GM21381 (cell line): ENCODE results near the gene CDK5RAP2.
"Not testable (repeated sequence)": the region's sequence is repeated elsewhere in the genome, so short reads cannot be mapped to it uniquely, and the experiment has no call there.

Experiments used
- ATAC-seq: cut with Tn5 transposase; IDR thresholded peaks from one replicate; pipeline ENCODE4 v1.9.1; 2021; ENCODE audit warnings: mild to moderate bottlenecking, moderate library complexity; ENCODE audit not compliant: unreplicated experiment

CDK5RAP2 gene

DNA sequence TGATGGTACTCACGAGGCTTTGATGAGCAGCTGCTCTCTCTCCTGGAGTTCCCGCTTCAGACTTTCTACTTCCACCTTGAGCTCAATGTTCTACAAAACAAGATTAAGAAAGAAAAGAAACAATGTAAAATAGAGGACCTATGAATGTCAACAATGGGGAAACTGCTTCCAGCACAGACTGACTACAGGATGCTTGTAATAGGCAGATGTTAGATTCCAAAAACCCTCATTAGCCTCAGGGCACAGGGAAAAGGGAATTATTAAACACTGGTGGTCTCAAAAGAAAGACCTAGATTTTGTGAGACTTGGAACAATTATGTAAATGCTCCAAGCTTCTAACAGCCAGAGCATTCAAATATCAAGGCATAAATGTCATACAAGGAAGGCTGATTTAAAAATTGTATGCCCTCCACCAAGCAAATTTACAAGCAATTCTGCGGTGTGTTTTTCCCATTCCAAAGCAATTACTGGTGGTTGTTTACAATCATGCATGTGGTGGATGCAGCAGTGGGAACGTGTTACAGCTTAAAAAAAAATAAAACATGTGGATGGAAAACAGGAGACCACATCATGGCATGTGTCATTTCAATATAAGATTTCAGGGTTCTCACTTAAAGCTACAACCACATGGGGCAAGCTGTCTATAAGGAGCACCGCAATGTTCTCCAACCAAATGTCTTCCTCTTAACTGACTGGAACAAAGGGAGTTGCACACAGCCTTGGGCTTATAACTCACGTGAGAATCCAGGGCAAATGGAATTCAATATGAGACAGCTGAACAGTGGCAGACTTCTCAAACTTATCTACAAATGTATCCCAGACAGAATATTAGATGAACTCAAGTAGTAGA, 34.0 kb downstream of the CDK5RAP2 start:
- ATAC-seq = no peak

DNA sequence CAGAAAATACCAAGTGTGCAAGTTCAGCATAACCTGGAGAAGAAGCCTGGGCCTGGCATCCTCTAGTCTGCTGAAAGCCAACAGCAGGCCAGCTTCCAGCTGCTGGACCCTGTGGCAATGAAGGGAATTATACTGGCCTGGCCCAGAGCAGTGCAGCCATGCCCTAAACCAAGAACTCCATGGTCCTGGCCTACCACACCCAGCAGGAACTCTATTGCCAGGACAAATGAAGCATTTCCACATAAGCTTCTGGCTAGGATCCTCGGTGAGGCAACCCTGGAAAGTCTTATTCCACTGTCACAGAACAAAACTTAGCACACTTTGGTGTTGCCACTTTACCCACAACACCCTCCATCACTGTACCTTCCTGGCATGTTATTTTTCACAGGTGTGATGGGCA, 35.5 kb downstream of the CDK5RAP2 start:
- no peak for ATAC-seq

DNA sequence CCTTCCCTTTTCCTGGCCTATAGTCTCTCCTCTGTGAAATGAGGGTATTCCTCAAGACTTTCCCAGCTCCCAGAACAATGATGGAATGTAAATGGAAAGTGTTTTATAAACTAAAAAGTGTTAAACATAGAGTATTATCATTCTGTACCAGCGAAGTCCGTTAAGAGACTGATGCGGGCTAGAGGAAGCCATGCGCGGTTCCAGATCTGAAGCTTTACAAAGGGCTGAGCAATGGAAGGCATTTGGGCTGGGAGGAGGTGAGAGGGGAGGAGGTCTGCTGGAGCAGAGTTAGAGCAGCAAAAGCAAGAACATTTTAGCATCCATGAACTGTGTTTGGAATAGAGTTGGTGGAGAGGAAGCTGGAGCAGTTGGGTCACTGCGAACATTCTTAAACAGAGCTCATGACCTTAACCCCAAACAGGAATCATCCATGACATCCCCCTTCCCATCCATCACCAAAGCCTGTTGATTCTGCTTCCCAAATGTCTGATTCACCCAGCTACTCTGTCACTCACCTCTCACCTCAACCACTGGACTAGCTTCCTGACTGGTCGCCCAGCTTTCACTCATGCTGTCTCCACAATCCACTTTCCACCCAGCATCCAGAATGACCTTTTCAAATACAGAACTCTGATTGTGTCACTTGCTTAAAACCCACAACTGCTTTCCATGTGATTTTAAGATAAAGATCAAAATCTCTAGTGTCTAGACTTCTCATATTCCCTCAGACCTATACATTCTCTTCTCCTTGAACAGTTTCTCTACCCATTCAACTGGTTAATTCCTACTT, 37.1 kb downstream of the CDK5RAP2 start:
- no peak for ATAC-seq

DNA sequence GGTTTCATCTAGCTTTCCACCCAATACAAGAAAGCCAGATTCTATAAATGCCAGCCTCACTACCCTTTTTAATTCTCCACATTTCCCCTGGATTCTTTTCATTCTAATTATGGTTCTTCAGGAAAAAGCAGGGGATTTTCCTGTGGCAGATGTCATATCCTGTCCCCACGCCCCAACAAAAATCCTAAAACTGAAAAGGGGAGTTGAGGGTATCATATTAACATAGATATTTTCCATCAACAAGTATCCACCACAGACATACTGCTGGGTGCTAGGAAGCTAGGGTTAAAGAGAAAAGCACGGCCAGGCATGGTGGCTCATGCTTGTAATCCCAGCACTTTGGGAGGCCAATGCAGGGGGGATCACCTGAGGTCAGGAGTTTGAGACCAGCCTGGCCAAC, 38.0 kb downstream of the CDK5RAP2 start:
- ATAC-seq = no peak

DNA sequence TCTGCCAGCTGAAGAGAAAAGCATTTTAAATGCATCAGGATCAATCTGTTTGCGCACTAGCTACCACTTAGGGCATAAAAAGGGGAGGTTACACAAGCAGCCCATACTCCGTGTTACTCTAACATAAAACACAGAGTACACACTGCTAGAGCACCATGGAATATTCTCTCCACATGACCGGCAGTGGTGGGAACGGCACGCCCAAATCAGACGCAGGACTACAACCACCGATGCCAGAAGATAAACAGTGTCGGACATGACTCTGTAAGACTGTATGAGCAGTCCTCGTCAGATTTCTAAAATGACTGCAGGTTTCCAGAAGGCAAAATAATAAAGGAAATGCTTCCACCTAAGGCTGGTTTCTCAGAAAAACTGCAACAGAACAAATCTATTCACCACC, 40.0 kb downstream of the CDK5RAP2 start:
- ATAC-seq = no peak

DNA sequence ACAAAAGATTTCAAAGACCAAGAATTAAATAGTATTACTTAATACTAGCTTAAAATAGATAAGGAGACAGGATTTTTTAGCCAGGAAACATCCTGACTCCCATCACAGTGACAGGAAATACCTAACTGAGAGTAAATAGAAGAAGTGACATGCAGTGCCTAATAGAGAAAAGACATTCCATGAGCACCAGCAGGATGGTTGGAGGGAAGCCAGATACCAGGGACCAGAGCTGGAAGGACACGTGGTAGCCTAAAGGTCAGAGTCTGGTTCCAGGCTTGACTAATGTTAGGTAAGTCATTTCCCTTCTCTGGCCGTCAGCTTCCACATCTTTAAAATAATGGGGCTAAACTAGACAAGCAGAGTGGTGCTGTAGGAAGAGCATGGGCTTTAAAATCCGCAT, 41.6 kb downstream of the CDK5RAP2 start:
- no peak for ATAC-seq

DNA sequence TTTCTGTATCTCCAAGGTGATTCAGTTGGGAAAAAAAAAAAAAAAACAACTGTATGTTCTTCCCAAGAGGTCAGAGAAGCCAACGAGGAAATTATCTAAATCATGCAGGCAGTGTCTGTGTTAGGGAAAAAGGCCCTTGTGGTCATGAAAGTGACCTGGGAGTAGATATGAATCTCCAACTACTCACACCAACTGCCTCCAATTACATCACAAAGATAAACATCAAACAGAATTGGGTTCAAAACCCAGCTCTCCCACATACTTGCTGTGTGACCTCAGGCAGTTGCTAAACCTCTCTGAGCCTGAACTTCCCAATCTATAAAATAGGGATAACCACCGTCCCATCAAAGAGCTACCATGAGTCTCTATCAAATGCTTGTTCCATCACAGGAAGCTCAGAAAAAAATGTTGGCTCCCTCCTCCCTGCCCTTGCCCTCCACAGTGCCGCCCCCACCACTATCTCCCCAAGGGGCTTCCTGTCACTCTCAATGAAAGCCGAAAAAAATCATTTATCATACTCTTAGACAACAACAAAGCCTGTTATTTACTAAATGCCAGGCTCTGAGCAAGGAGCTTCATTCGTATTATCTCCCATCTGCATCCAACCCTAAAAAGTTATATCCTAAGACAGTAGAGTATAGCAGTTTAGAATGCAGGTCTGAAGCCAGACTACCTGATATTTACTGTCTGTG, 42.9 kb downstream of the CDK5RAP2 start:
- ATAC-seq = no peak

DNA sequence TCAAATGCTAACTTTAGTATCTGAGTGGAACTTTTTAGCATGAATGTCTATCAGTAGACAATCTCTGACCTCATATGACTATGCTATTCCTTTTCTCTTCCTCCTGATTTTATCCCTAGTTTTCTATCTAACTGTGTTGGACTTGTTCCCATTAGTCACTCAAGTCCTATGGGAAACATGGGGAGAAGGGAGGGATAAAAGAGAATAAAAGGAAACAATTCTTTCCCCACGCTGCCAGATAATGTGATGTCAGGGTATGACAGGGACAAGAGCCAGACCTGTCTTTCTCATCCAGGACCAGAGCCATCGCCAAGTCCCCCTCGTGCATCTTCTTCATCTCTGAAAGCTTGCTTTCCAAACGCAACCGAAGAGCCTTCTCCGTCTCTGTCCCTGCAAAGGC, 43.9 kb downstream of the CDK5RAP2 start:
- ATAC-seq = no peak

DNA sequence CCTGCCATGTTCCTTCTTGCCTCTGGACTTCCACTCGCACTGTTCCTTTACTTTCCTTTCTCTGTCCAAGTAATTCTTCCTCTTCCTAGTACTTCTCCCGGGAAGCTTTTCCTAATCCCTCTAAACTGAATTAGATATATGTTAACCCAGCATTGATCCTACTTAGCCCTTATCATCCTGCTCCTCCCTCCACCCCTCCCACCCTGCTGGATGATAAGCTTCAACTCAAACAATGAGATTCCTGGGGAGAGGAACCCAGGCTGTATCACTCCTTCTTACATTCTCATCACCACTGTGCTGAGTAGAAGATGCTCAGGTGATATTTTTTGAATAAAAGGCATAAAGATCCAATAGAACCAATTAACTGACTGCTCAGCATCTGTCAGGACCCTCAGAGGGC, 45.7 kb downstream of the CDK5RAP2 start:
- no peak for ATAC-seq

DNA sequence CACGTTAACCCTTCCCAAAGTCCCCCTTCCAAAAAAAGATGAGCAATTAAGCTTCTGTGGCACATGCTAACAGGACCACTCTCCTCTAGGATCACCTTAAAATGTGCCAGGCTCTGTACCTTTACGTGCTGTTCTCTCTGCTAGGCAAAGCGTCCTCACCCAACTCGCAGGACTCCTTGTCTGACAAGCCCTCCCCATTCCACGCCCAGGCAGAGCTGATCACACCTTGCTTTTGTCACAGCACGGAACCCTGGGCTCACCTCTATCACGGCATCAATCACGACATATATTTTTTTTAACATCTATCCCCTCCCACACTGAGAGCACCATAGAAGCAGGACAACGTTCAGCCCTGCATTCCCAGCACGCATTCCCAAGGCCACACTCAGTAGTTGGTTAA, 47.1 kb downstream of the CDK5RAP2 start:
- no peak for ATAC-seq

DNA sequence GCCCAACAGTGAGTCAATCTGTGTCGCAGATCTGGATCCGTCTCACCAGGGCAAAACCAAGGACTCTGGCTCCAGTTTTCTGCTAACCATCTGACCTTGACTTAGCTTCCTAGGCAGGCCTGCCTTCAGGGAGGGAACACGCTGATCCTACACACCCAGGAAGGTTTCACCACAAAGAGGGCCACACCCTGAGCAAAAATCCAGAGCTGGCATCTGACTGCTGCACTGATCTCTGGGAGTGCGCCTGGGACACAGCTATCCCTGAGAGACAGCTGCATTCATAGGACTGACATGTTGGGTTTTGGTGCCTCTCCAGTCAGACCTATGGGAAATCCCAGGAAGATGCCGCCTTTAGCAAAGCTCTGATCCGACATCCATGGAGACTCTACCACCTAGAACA, 47.5 kb downstream of the CDK5RAP2 start:
- no peak for ATAC-seq

DNA sequence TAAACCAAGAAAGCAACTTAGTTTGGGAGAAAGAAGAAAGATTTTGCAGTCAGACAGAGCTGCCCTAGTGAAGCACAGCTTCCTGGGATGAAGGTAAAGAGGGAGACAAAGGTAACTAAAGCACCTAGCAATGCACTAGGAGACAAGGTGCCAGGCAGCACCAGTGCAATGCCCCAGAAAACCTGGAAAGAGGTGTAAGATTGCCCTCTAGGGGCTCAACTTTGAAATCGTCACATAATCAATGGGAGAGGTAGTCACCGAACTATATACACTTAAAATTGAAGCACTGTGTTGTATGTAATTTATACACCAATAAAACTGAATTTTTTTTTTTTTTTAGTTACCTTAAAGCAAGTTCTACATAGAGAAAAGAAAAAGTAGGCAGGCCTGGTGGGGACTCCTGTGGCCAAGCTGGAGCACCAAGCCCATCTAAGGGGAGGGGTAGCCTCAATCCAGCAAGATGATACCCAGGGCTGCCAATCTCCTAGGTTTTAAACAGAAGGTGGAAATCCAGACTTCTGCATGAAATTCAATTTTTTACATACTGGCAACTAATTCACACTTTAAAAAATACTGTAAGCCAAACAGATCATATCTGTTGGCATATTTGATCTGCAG, 48.2 kb downstream of the CDK5RAP2 start:
- ATAC-seq = no peak

DNA sequence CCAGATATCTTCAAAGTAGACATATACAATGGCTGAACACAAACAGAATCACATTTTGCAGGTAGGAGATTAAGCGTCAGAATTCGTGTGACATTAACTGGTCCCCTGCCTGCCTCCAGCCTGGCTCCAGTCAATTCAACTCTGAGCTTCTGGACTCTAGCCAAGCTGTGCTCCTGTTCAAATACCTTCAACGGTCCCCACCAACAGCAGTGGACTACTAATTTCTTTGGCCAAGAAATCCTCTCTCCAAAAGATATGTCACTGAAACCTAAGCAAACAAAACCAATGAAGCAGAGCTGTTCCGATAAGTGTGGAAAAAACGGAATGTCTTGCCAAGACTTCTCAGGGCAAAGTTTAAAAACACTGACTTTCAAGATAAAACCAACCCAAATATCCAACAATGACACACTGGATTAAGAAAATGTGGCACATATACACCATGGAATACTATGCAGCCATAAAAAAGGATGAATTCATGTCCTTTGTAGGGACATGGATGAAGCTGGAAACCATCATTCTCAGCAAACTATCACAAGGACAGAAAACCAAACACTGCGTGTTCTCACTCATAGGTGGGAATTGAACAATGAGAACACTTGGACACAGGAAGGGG, 49.6 kb downstream of the CDK5RAP2 start:
- ATAC-seq = not testable (repeated sequence)

DNA sequence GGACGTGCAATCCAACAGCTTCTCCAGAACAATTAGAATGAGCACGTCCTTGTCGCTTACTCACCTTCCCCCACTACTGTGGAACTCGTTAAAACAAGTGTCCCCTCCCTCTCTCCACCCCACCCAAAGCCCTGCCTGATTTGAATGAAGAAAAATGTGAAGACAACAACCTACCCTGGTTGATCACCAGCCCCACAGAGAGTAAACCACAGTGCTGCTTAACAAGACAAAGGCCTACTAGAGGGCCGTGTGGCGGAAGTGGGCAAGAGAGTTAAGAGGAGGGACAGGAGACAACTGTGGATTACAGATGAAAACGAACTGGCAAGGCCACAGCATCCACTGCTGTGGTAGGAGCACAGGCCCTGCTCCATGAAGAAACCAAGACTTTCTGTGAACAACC, 51.1 kb downstream of the CDK5RAP2 start:
- no peak for ATAC-seq

DNA sequence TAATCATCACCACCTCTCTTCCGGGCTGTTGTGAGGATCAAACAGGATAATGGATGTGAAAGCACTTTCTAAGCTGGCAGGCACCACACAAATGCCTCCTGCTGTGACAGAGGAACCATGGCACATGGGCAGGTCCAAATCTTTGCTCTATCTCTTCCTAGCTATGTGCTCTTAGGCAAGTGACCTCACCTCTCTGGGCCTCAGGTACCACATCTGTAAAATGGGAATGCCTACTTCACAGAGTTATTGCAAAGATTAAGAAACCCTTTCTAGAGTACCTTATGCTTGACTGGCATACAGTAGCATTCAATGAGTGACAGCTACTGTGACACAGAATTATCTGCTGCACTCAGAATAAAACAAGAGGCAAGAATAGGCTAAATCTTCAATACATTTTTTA, 51.6 kb downstream of the CDK5RAP2 start:
- no peak for ATAC-seq

DNA sequence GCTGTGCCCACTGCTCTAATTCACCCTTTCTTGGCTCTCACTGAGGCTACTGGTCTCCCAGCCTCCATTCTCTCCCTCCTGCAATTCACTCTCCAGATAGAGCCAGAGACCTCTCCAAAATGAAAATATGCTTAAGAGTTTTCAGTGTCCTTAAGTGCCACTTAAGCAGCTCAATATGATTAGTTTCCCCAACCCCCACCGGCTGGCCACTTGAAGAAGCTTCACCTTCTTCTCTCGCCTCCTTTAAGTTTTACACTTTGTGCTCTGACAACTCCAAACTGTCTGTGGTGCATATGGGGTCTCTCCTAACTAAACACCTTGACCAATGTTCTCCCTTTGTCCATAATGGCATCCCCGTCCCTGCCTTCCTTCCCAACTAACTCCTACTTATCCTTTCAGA, 53.4 kb downstream of the CDK5RAP2 start:
- ATAC-seq = no peak

DNA sequence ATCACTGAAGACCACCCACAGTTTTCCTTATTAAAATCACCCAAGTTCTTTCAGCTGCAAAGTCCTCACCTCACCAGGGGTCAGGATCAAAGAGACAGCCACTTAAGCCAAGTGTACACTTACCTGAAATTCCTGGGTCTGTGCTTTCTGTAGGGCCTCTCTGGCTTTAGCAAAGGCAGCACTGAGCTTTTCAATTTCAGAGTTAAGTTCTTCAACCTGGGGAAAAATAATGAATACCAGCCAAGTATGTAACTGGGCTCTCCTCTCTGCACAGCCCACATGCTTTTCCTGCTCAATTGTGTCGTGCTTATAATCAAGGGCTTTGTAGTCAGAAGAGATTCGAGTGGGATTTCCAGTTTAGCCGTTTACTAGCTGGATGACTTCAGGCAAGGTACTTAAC, 55.1 kb downstream of the CDK5RAP2 start:
- no peak for ATAC-seq

DNA sequence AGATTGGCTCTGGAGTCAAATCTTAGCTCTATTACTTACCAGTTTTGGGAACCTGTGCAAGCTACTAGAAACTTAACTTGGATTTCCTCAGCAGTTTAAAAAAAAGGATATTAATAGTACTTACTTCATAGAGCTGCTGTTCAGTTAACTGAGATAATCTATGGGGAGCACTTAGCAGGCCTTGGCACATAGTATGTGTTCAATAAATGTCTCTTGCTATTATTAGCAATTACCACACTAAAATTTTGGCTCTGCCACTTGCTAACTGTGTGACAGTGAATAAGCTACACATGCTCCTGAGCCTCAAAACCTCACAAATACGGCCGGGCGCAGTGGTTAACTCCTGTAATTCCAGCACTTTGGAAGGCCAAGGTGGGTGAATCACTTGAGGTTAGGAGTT, 55.9 kb downstream of the CDK5RAP2 start:
- ATAC-seq = no peak

DNA sequence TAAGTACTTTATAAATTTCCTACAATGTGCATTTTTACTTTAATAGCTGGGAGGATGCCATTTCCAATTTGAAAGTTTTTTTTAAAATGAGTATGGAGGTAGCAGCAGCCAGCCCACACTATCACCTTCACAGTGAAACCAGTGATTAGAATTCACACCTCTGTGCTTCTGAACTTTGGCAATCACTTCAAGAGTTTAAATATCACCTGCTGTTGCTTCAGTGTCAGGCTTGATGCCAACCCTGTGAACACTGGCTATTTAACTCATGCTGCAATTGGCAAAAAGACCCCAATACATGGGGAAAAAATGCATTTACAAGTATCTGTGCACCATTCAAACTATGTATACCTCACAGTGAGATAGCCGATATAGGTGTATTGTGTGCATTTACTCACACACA, 57.4 kb downstream of the CDK5RAP2 start:
- ATAC-seq = no peak

DNA sequence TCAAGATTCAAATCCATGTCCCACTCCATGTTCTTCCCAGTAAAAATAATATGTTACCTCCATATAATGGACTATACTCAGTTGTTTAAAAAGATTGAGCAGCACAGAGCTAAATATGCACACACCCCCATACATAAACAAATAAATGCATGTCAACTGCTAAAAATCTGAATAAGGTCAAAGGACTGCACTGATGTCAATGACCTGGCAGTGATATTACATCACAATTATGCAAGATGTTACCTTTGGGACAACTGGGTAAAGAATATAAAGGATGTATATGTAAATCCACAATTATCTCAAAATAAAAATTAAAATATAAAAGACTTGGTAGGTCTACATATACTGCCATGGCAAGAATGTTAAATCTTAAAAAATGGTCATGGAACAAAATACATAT, 57.9 kb downstream of the CDK5RAP2 start:
- no peak for ATAC-seq

DNA sequence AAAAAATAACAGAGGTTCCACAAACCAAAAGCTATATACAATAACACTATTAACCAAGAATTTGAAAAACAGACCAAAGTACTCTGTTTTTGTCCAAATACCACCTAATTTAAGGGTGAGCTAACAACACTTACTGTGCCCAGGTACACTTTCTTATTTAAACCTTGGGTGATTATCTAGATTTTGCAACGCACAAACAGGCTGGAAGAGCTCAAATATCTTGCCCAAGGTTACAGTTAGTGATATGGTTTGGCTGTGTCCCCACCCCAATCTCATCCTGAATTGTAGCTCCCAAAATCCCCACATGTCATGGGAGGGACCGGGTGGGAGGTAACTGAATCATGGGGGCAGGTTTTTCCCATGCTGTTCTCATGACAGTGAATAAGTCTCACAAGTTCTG, 58.9 kb downstream of the CDK5RAP2 start:
- ATAC-seq = no peak
